Duodenal mucosa (tissue), 2 donors: Measurements from ENCODE around the gene COL24A1.

Experiments used
- H3K27ac ChIP-seq: one replicate; pipeline ENCODE4 v1.7.0; 2013; ENCODE audit warnings: low read depth, low read length
- H3K27me3 ChIP-seq, 2 donors: one replicate each; pipeline ENCODE4 v1.7.0; 2013; ENCODE audit warnings: low read length in 2 of 2, control low read depth in 1 of 2; ENCODE audit not compliant: insufficient read depth in 2 of 2, control insufficient read depth in 1 of 2
- H3K36me3 ChIP-seq, 2 donors: one replicate each; pipeline ENCODE4 v1.7.0; 2013; ENCODE audit warnings: low read length in 2 of 2, control low read depth in 1 of 2; ENCODE audit not compliant: insufficient read depth in 2 of 2, control insufficient read depth in 1 of 2
- H3K4me1 ChIP-seq, 2 donors: one replicate each; pipeline ENCODE4 v1.7.0; 2013; ENCODE audit warnings: low read length in 2 of 2, control low read depth in 1 of 2; ENCODE audit not compliant: insufficient read depth in 2 of 2, control insufficient read depth in 1 of 2
- H3K4me3 ChIP-seq, 2 donors: one replicate each; pipeline ENCODE4 v1.7.0; 2013; ENCODE audit warnings: low read length in 2 of 2, low read depth in 1 of 2
- H3K9ac ChIP-seq, 2 donors: one replicate each; pipeline ENCODE4 v1.7.0; 2013; ENCODE audit warnings: low read length in 2 of 2, low read depth in 1 of 2
- H3K9me3 ChIP-seq, 2 donors: one replicate each; pipeline ENCODE4 v1.7.0; 2013; ENCODE audit warnings: low read length in 2 of 2, control low read depth in 1 of 2; ENCODE audit not compliant: control insufficient read depth in 1 of 2

Gene COL24A1

GRCh38 chr1:86153836-86154235 is 2.7 kb downstream of the COL24A1 start:
- no peaks in the 10 kb centered on the region for H3K36me3 ChIP-seq
- H3K4me1 ChIP-seq: peaks cover 0 to 6% of the 10 kb centered on the region in 2 donors
- no peak overlapping the region for H3K4me3 ChIP-seq
- no peak overlapping the region for H3K9ac ChIP-seq
- no peaks in the 10 kb centered on the region for H3K9me3 ChIP-seq
- peaks cover 27 to 37% of the 10 kb centered on the region in 2 donors for H3K27me3 ChIP-seq
- no peak overlapping the region for H3K27ac ChIP-seq

- Histone ChIP-seq H3K27ac (no peak overlapping the region), H3K9me3 (no peaks in the 10 kb centered on the region), H3K36me3 (no peaks in the 10 kb centered on the region), H3K27me3 (peaks cover 27 to 36% of the 10 kb centered on the region in 2 donors), H3K9ac (no peak overlapping the region), H3K4me3 (no peak overlapping the region), H3K4me1 (peaks cover 0 to 6% of the 10 kb centered on the region in 2 donors)
Measured at GRCh38 chr1:86152887-86153286, 3.7 kb downstream of the COL24A1 start.

- Histone ChIP-seq H3K4me1 (peaks cover 0 to 6% of the 10 kb centered on the region in 2 donors), H3K9ac (no peak overlapping the region), H3K4me3 (no peak overlapping the region), H3K27ac (no peak overlapping the region), H3K36me3 (no peaks in the 10 kb centered on the region), H3K9me3 (no peaks in the 10 kb centered on the region), H3K27me3 (peaks cover 21 to 24% of the 10 kb centered on the region in 2 donors)
Measured at GRCh38 chr1:86151427-86151826, 5.1 kb downstream of the COL24A1 start.

GRCh38 chr1:86150553-86151055 is 6.0 kb downstream of the COL24A1 start:
- Histone ChIP-seq H3K27ac (no peak overlapping the region), H3K4me1 (no peaks in the 10 kb centered on the region), H3K36me3 (no peaks in the 10 kb centered on the region), H3K27me3 (peaks cover 13 to 16% of the 10 kb centered on the region in 2 donors), H3K9me3 (no peaks in the 10 kb centered on the region), H3K9ac (no peak overlapping the region), H3K4me3 (no peak overlapping the region)

GRCh38 chr1:86149591-86149990 is 7.0 kb downstream of the COL24A1 start:
- Histone ChIP-seq H3K9me3 (no peaks in the 10 kb centered on the region), H3K27me3 (peaks cover 4 to 6% of the 10 kb centered on the region in 2 donors), H3K4me1 (no peaks in the 10 kb centered on the region), H3K9ac (no peak overlapping the region), H3K36me3 (no peaks in the 10 kb centered on the region), H3K27ac (no peak overlapping the region), H3K4me3 (no peak overlapping the region)

- Histone ChIP-seq H3K9ac (no peak overlapping the region), H3K27me3 (no peaks in the 10 kb centered on the region), H3K27ac (no peak overlapping the region), H3K4me3 (no peak overlapping the region), H3K9me3 (no peaks in the 10 kb centered on the region), H3K36me3 (no peaks in the 10 kb centered on the region), H3K4me1 (no peaks in the 10 kb centered on the region)
Measured at GRCh38 chr1:86147755-86148154, 8.8 kb downstream of the COL24A1 start.

GRCh38 chr1:86146566-86146965 is 10.0 kb downstream of the COL24A1 start:
- H3K9me3 ChIP-seq: no peaks in the 10 kb centered on the region
- H3K4me3 ChIP-seq: no peak overlapping the region
- H3K27ac ChIP-seq: no peak overlapping the region
- no peak overlapping the region for H3K9ac ChIP-seq
- no peaks in the 10 kb centered on the region for H3K4me1 ChIP-seq
- no peaks in the 10 kb centered on the region for H3K36me3 ChIP-seq
- H3K27me3 ChIP-seq: no peaks in the 10 kb centered on the region

- H3K9ac ChIP-seq: no peak overlapping the region
- H3K4me3 ChIP-seq: no peak overlapping the region
- no peaks in the 10 kb centered on the region for H3K4me1 ChIP-seq
- no peaks in the 10 kb centered on the region for H3K9me3 ChIP-seq
- no peak overlapping the region for H3K27ac ChIP-seq
- no peaks in the 10 kb centered on the region for H3K27me3 ChIP-seq
- no peaks in the 10 kb centered on the region for H3K36me3 ChIP-seq
Measured at GRCh38 chr1:86140281-86140880, 16.2 kb downstream of the COL24A1 start.

- no peak overlapping the region for H3K27ac ChIP-seq
- no peaks in the 10 kb centered on the region for H3K9me3 ChIP-seq
- no peak overlapping the region for H3K9ac ChIP-seq
- no peaks in the 10 kb centered on the region for H3K27me3 ChIP-seq
- H3K4me3 ChIP-seq: no peak overlapping the region
- no peaks in the 10 kb centered on the region for H3K36me3 ChIP-seq
- no peaks in the 10 kb centered on the region for H3K4me1 ChIP-seq
Measured at GRCh38 chr1:86138746-86139145, 17.8 kb downstream of the COL24A1 start.

- no peaks in the 10 kb centered on the region for H3K9me3 ChIP-seq
- no peaks in the 10 kb centered on the region for H3K27me3 ChIP-seq
- no peaks in the 10 kb centered on the region for H3K36me3 ChIP-seq
- no peak overlapping the region for H3K4me3 ChIP-seq
- H3K4me1 ChIP-seq: no peaks in the 10 kb centered on the region
- H3K9ac ChIP-seq: no peak overlapping the region
- no peak overlapping the region for H3K27ac ChIP-seq
Measured at GRCh38 chr1:86137436-86137835, 19.1 kb downstream of the COL24A1 start.
